HG02884 (cell line): ENCODE data around the gene SIM1.

ENCODE experiments used
- ATAC-seq: cut with Tn5 transposase; IDR thresholded peaks from one replicate; pipeline ENCODE4 v1.9.1; 2021; ENCODE audit warnings: mild to moderate bottlenecking, moderate library complexity; ENCODE audit not compliant: unreplicated experiment

Gene SIM1

DNA sequence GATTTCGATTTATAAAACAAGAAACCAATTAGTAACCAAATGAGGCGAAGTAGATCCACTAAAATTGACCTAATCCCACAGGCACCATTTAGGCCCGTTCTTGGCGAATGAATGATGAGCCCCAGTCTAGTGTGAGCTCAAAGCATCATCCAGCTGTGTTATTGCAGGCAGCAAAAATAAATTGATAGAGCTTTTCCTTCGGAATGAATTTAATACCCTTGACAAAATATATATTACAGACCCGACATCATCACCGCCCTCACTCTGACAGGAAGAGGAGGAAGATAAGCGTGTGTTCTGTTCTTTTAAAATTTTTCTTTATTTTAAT is 7.8 kb downstream of the SIM1 start:
- no peak for ATAC-seq

GRCh38 chr6:100456141-100456907 is 8.4 kb downstream of the SIM1 start:
- ATAC-seq: no peak

- no peak for ATAC-seq
These were observed 9.2 kb downstream of the SIM1 start for GRCh38 chr6:100455230-100456124.

DNA sequence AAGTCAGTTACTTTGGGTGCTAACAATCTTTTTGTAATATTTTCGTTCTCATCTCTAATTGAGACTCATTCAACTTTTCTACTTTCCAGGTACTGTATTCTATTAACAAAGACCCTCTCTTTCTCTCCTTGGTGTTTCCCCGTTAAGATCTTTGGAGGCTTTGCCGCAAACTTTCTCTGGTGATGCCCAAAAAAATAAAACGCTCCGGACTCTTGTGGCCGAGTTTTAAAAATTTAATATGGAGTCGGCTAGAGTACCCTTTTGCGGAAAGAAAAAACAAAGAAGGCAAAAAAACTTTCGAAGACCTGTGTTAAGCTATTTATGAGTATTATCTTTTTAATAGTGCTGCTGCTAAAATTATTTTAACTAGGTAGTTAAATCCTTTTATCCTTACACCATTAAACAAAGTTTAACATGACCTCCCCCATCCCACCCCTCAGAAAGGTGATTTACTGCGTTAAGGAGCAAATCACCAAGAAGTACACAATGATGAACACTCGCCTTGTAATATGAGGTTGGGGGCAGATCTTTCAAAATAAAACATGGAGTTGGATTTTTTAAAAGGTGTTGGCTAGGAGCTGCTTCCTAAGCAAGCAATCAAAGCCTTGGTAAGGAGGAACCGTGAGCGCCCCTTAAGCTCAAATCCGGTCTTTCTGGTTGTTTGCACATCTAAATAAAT is 10.0 kb downstream of the SIM1 start:
- ATAC-seq: no peak

- ATAC-seq: no peak
These were observed 10.8 kb downstream of the SIM1 start for GRCh38 chr6:100453701-100454521.

- no peak for ATAC-seq
These were observed 11.7 kb downstream of the SIM1 start for GRCh38 chr6:100452998-100453397.

GRCh38 chr6:100451577-100451976 is 13.1 kb downstream of the SIM1 start:
- no peak for ATAC-seq

DNA sequence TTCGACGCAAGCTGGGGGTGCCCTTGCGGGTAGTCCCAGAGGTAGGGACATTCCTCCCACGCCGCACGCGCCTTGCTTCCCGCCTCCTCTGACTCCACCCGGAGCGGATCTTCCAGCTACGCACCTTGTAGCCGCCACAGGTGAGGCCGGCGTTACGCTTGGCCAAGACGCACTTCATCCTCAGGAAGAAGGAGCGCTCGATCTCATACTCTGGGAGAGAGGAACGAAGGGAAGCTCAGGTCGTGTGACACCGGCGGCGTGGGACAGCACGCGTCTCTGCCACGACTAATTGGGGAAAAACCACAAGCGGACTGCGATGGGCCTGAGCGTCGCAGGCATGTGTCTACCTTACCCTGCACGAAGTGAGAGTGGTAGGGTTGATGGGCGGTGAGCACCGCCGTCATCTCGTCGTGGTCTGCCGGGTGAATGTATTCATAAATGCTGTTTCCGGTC is 15.5 kb downstream of the SIM1 start:
- ATAC-seq: no peak

- ATAC-seq: no peak
These were observed 16.6 kb downstream of the SIM1 start for GRCh38 chr6:100447900-100448748.

DNA sequence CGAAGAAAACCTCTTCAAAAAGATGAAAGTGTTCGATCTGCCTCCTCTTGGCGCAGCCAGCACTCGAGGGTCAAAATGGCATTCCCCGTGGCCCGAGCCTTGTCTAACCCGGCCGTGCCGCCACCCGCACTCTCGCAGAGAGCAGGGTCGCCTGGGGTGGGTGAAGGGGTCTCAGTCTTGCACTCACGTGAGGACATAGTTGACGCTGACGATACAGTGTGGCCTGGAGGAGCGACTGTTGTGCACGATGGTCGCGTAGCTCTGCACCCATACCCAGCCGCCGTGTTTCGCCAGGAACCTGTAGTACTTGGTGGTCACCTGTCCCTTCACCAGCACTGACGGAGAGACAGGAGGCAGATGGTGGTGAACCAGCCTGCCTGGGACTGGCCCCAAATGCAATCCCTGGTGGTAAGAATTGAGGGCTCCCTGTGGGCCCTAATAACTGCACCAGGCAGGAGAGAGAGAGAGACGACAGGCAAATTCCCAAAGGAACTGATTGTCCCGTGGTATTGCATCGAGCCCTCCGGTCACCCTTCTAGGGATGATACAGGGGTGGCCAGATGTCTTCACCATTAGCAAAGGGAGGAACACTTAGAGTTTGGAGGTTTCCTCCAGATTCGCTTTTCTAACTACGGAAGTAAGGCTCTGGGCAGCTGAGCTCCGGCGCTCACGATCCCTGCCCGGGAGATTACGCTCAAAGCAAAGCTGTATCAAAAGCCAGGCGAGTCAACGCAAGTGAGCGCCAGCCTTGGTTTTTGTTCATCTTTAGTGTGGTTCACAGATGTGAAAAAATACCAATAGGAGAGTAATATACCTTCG is 17.4 kb downstream of the SIM1 start:
- no peak for ATAC-seq

GRCh38 chr6:100446115-100447080 is 18.3 kb downstream of the SIM1 start:
- ATAC-seq: no peak

- ATAC-seq: no peak
These were observed 19.2 kb downstream of the SIM1 start for GRCh38 chr6:100445512-100445911.

DNA sequence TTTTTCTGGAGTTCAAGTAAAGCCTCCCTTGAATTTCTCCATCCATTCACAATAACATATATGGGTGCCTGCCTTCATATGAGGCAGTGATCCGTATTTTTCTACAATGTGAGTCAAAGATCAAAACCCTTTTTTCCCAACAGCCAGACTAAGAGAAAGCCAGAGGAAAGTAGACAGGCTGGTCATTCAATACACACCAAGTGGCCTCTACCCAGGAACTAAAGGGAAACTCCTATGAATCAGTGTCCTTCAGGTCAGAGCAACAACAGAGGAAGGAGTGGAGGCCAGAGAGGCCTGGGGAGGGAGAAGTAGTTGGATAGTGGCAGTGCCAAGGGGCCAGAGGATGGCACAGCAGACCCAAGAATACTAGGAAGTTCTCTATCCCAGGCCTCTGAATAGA is 23.8 kb downstream of the SIM1 start:
- no peak for ATAC-seq

GRCh38 chr6:100435299-100435698 is 29.4 kb downstream of the SIM1 start:
- ATAC-seq: no peak

- ATAC-seq: no peak
These were observed 30.8 kb downstream of the SIM1 start for GRCh38 chr6:100433726-100434435.

GRCh38 chr6:100432136-100432535 is 32.6 kb downstream of the SIM1 start:
- ATAC-seq: no peak

GRCh38 chr6:100430962-100431361 is 33.8 kb downstream of the SIM1 start:
- no peak for ATAC-seq
